HG02943 (cell line): ENCODE results near the gene DCAF16.
"Not testable (repeated sequence)": the region's sequence is repeated elsewhere in the genome, so short reads cannot be mapped to it uniquely, and the experiment has no call there.

Source experiments
- ATAC-seq: cut with Tn5 transposase; IDR thresholded peaks from one replicate; pipeline ENCODE4 v1.9.1; 2021; ENCODE audit warnings: mild to moderate bottlenecking, low read depth, moderate library complexity; ENCODE audit not compliant: unreplicated experiment

Gene DCAF16

GRCh38 chr4:17810260-17811077 is at the start of gene DCAF16, which contains the start of gene NCAPG:
TSS of gene DCAF16 (minus strand) at chr4:17810757. CDS start at chr4:17804141, 6,616 bp downstream.
TSS of gene NCAPG (plus strand) at chr4:17810979. CDS start at chr4:17811078, 99 bp downstream.
- ATAC-seq: peak; percentile 93

- ATAC-seq: no peak
Observed at GRCh38 chr4:17859793-17860406, 49.3 kb upstream of the DCAF16 start.

GRCh38 chr4:17854036-17854435 is 43.5 kb upstream of the DCAF16 start:
- ATAC-seq: no peak

GRCh38 chr4:17851959-17852358 is 41.4 kb upstream of the DCAF16 start:
- ATAC-seq: no peak

- not testable (repeated sequence) for ATAC-seq
Observed at GRCh38 chr4:17850295-17850694, 39.7 kb upstream of the DCAF16 start.

- no peak for ATAC-seq
Observed at GRCh38 chr4:17846266-17846665, 35.7 kb upstream of the DCAF16 start.

GRCh38 chr4:17823871-17824669 is 13.5 kb upstream of the DCAF16 start:
- ATAC-seq: no peak

- ATAC-seq: peak; percentile 81
Observed at GRCh38 chr4:17817027-17817426, 6.5 kb upstream of the DCAF16 start.

GRCh38 chr4:17816142-17816541 is 5.6 kb upstream of the DCAF16 start:
- ATAC-seq: no peak

GRCh38 chr4:17814140-17814539 is 3.6 kb upstream of the DCAF16 start:
- ATAC-seq: no peak

- no peak for ATAC-seq
Observed at GRCh38 chr4:17812801-17813200, 2.2 kb upstream of the DCAF16 start.

- ATAC-seq: no peak
Observed at GRCh38 chr4:17812125-17812524, 1.6 kb upstream of the DCAF16 start.

GRCh38 chr4:17811078-17811603 is 584 bp upstream of the DCAF16 start:
- peak; percentile 29 for ATAC-seq

- no peak for ATAC-seq
Observed at GRCh38 chr4:17809667-17810066, 890 bp downstream of the DCAF16 start.

- ATAC-seq: no peak
Observed at GRCh38 chr4:17807446-17807845, 3.1 kb downstream of the DCAF16 start.

GRCh38 chr4:17805580-17806155 is 4.9 kb downstream of the DCAF16 start:
- ATAC-seq: no peak

- ATAC-seq: no peak
Observed at GRCh38 chr4:17797808-17798207, 12.7 kb downstream of the DCAF16 start.

GRCh38 chr4:17794730-17795129 is 15.8 kb downstream of the DCAF16 start:
- ATAC-seq: no peak

GRCh38 chr4:17788956-17789355 is 21.6 kb downstream of the DCAF16 start:
- no peak for ATAC-seq

- ATAC-seq: no peak
Observed at GRCh38 chr4:17787315-17787714, 23.2 kb downstream of the DCAF16 start.
